Medulla oblongata (tissue), 1 donor: ENCODE results near the gene UQCRC2.
"Not testable (repeated sequence)": the region's sequence is repeated elsewhere in the genome, so short reads cannot be mapped to it uniquely, and the experiment has no call there.

ENCODE experiments used
- DNase-seq: peaks from one replicate; pipeline ENCODE4 v3.0.0-alpha.2; 2015; ENCODE audit errors: extremely low spot score

Gene UQCRC2

DNA sequence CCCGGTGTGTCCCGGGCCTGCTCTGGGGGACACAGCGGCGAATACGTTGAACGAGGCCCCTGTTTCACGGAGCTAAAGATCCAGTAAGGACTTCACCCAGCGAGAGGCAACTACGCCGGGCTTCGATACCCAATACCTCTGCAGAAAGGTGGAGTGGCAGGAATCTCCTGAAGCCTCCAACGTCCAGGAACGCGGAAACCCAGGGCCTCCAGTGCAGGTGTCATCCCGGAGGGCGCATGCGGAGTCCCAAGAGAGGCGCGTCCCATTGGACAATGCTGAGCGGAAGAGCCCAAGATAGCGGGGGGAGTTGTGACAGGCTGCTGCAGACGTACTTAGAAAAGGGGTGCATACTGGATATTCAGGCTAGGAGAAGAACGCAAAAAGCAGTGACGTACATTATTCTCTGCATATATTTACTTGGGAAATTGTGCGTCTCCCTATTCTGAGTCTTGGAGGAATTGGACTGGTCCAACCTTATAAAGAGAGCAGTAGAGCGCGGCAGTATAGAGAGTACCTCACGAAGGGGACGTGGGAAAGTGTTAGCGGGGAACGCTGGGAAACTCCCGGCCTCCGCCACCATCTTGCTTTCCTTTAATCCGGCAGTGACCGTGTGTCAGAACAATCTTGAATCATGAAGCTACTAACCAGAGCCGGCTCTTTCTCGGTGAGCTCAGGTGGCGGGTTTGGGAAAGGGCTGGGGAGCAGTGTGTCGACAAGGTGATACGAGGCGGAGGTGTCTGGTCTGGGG is at the start of gene UQCRC2:
Gene UQCRC2 (plus strand): TSS at position 569 of the 748 bp plus-strand sequence. CDS start 63 bp downstream, at position 632.
- peak; percentile 96 for DNase-seq

- DNase-seq: not testable (repeated sequence)
These were observed 20.5 kb upstream of the UQCRC2 start for GRCh38 chr16:21932650-21933049.

GRCh38 chr16:21933316-21933715 is 19.8 kb upstream of the UQCRC2 start:
- DNase-seq: not testable (repeated sequence)

DNA sequence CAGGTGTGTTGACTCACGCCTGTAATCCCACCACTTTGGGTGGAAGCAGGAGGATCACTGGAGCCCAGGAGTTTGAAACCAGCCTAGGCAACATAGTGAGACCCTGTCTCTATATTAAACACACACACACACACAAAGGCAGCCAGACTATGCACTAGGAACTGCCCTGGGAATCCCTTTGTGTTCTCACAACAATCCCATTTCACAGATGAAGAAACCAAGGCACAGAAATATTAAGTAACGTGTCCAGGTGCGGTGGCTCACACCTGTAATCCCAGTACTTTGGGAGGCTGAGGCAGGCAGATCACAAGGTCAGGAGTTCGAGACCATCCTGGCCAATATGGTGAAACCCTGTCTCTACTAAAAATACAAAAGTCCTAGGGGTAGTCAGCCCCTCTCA is 19.4 kb upstream of the UQCRC2 start:
- not testable (repeated sequence) for DNase-seq

DNA sequence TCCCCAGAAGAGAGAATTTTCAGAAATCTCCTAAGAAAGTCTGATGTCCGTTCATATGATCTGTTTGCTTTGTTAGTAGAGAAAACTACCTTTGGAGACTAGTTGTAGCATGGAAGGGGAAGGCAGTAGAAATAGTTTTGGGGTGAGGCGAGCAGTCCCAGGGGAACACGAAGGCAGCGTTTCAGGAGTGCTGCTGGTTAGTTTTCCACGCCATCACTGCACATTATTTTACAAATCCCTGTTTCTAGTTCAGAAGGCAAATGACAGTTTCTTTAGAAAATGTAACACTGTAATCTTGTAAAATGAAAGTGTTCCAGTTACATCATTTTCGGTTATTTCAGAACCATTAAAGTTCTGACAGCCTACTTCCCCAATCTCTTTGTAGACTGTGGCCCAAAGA is 16.9 kb upstream of the UQCRC2 start:
- not testable (repeated sequence) for DNase-seq

GRCh38 chr16:21937336-21937829 is 15.8 kb upstream of the UQCRC2 start:
- DNase-seq: no peak

DNA sequence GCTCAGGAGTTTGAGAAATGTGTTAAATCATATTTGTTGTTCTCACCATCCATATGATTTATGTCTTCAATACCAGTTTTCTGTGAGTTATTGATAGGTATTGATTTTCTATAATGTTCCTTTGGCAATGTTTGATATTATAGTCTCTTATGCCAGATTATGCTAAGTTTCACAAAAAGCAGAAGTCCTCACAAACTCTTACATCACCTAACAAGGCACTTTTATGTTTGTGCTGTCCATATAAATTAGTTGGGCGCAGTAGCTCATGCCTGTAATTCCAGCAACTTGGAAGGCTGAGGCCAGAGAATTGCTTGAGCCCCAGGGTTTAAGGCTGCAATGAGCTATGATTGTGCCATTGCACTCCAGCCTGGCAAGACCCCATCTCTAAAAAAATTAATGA is 12.6 kb upstream of the UQCRC2 start:
- DNase-seq: no peak

- no peak for DNase-seq
These were observed 9.6 kb upstream of the UQCRC2 start for GRCh38 chr16:21943571-21943970.

- DNase-seq: no peak
These were observed 6.1 kb upstream of the UQCRC2 start for GRCh38 chr16:21946889-21947635.

DNA sequence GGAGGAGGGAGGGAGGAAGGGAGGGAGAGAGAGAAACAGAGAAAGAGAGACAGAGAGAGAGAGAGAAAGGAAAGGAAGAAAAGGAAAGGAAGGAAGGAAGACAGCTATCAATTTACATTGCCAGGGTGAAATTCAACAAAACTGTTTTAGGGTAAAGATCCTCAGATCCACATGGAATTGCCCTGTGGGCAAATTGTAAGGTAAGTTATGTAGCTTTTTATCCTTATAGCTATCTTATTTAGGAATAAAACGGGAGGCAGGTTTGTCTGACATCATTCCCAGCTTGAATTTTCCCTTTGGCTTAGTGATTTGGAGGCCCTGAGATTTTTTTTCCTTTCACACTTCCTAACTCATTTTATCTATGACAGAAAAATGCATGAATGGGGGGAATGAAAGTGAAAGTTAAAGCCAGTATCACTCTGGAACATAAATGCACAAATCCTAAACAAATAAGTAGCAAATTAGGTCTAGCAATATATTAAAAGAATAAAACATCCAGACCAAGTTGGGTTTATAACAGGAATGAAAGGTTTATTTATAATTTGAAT is 3.4 kb upstream of the UQCRC2 start:
- DNase-seq: no peak

DNA sequence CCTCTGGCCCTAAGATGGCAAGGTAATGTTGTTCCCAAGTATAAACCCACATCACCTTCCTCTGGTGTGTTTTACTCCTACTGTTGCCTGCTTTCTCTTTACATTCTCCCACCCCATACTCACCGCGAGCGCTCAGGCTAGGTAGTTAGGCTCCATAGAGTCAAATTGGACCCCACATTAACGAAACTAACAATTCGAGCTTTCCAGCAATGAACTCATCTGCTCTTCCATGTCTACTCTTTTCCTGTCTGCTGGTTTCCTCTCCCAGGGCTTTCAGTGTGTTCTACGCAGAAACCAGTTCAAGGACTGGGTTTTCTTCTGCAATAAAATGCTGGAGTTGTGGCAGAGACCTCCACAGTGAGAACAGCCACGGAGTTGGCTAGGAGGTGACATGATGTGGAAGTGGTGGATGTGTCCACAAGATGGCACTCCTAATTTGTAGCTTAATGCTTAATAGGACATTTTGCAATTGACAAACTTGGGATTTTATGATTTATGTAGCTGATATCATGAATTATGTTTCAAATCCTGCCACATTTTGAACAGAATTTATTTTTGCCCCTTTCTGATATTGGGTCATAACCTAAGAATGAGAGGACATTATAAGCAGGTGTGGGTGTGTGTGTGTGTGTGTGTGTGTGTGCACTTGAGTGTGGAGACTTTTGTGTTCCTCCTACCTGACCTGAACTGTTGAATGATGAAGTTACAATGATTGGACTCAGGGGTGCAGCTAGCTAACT is 2.2 kb upstream of the UQCRC2 start:
- DNase-seq: peak; percentile 31

- peak; percentile 67 for DNase-seq
These were observed 945 bp upstream of the UQCRC2 start for GRCh38 chr16:21952040-21952792.

DNA sequence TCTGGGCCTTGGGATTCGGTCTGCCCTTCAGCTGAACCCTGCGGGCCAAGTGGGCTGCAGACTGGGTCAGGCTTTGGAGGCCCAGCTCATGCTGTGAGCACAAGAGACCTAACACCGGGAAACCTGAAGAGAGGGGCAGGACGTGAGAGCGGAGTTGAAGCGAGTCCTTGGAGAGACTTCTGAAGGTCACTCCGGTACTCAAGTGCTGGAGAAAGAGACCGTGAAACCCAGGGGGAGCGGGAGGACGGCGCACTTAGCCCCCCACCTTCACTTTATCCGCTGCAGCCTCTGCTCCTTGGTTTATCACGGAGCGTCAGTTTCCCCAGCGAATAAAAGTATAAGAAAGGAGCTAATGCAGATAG is 361 bp downstream of the UQCRC2 start:
- no peak for DNase-seq

DNA sequence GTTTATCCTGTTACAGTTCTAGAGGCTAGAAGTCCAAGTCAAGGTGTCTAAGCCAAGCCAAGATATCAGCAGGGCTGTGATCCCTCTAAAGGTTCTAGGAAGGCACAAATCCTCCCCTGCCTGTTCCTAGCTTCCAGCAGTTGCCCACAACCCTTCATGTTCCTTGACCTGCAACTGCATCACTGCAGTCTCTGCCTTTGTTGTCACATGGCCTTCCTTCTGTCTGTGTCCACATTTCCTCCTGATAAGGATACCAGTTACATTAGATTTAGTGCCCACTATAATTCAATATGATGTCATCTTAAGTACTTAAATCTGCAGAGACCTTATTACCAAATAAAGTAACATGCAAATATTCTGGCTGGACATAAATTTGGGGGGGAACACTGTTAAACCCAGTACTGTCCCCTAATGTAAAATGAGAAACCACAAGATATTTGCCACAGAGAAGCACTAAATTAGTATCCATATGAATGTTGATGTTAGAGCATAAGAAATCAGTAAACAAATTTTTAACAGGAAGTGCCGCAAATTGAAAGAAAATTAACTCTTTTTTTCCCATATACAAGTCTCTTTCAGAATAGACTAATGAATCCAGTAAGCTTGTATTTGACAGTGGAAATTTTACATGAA is 4.7 kb downstream of the UQCRC2 start:
- no peak for DNase-seq

DNA sequence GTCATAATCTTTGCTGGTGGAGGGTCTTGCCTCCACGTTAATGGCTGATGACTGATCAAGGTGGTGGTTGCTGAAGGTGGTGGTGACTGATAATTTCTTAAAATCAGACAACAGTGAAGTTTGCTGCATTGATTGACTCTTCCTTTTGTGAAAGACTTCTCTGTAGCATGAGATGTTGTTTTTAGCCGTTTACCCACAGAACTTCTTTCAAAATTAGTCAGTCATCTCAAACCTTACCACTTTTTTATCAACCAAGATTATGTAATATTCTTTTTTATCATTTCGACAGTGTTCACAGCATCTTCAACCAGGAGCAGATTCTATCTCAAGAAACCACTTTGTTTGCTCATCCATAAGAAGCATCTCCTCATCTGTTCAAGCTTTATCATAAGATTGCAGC is 5.9 kb downstream of the UQCRC2 start:
- DNase-seq: no peak

- DNase-seq: no peak
These were observed 9.3 kb downstream of the UQCRC2 start for GRCh38 chr16:21962475-21962874.

- no peak for DNase-seq
These were observed 10.7 kb downstream of the UQCRC2 start for GRCh38 chr16:21963887-21964286.

GRCh38 chr16:21964353-21964752 is 11.2 kb downstream of the UQCRC2 start:
- no peak for DNase-seq

DNA sequence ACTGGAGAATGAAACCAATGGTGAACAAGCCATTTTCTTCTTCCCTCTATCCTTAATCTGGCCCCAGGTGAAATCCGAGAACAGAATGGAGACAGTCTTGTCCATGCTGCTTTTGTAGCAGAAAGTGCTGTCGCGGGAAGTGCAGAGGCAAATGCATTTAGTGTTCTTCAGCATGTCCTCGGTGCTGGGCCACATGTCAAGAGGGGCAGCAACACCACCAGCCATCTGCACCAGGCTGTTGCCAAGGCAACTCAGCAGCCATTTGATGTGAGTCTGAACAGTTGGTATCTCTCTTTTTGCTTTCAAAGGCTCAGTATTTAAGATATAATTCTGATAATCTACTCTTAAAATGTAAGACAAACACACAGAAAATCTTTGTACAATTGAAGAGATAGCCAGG is 18.7 kb downstream of the UQCRC2 start:
- DNase-seq: no peak

GRCh38 chr16:21973945-21974344 is 20.8 kb downstream of the UQCRC2 start:
- no peak for DNase-seq

- DNase-seq: no peak
These were observed 26.9 kb downstream of the UQCRC2 start for GRCh38 chr16:21980032-21980431.
